RPMI8226 (cell line): ENCODE results near the gene TMEM69.
"Not testable (repeated sequence)": the region's sequence is repeated elsewhere in the genome, so short reads cannot be mapped to it uniquely, and the experiment has no call there.

Source experiments
- DNase-seq: peaks from one replicate; pipeline ENCODE4 v3.0.0-alpha.2; 2015

Gene TMEM69

GRCh38 chr1:45687754-45688740 lies at the start of gene TMEM69:
Gene TMEM69 (plus strand): TSS chr1:45688181. CDS start chr1:45691069, 2,888 bp downstream.
- DNase-seq, result peak; percentile 91

- DNase-seq, result no peak
These were observed 47.7 kb upstream of the TMEM69 start for GRCh38 chr1:45640293-45640692.

GRCh38 chr1:45643321-45643720 lies 44.7 kb upstream of the TMEM69 start:
- DNase-seq, result no peak

GRCh38 chr1:45643978-45644377 lies 44.0 kb upstream of the TMEM69 start:
- no peak for DNase-seq

- DNase-seq, result no peak
These were observed 43.3 kb upstream of the TMEM69 start for GRCh38 chr1:45644661-45645060.

- no peak for DNase-seq
These were observed 40.5 kb upstream of the TMEM69 start for GRCh38 chr1:45647248-45648021.

- no peak for DNase-seq
These were observed 33.3 kb upstream of the TMEM69 start for GRCh38 chr1:45654540-45655280.

GRCh38 chr1:45656573-45657226 lies 31.3 kb upstream of the TMEM69 start:
- no peak for DNase-seq

- no peak for DNase-seq
These were observed 29.8 kb upstream of the TMEM69 start for GRCh38 chr1:45658171-45658570.

GRCh38 chr1:45659222-45659621 lies 28.8 kb upstream of the TMEM69 start:
- no peak for DNase-seq

GRCh38 chr1:45660336-45660735 lies 27.6 kb upstream of the TMEM69 start:
- DNase-seq, result no peak

GRCh38 chr1:45666836-45667235 lies 21.1 kb upstream of the TMEM69 start:
- DNase-seq, result no peak

GRCh38 chr1:45667321-45668111 lies 20.5 kb upstream of the TMEM69 start:
- no peak for DNase-seq

- no peak for DNase-seq
These were observed 19.5 kb upstream of the TMEM69 start for GRCh38 chr1:45668526-45668925.

- DNase-seq, result no peak
These were observed 18.6 kb upstream of the TMEM69 start for GRCh38 chr1:45669379-45669778.

GRCh38 chr1:45669859-45670655 lies 17.9 kb upstream of the TMEM69 start:
- no peak for DNase-seq

- DNase-seq, result no peak
These were observed 14.0 kb upstream of the TMEM69 start for GRCh38 chr1:45673956-45674355.

- no peak for DNase-seq
These were observed 13.5 kb upstream of the TMEM69 start for GRCh38 chr1:45674478-45674877.

- not testable (repeated sequence) for DNase-seq
These were observed 11.4 kb upstream of the TMEM69 start for GRCh38 chr1:45676553-45676952.

- DNase-seq, result no peak
These were observed 10.2 kb upstream of the TMEM69 start for GRCh38 chr1:45677751-45678245.

- DNase-seq, result no peak
These were observed 9.5 kb upstream of the TMEM69 start for GRCh38 chr1:45678489-45678888.
